ENCODE measurements around the gene TSPO2. TPM values are rescaled to one million over a fixed set of nuclear protein-coding genes. Genes with fewer than 3 reads are reported as not detected.

The TSPO2 gene
- total RNA-seq, 1 experiment from 2014 or later: not detected

- H3K27ac ChIP-seq (ENCODE audit: low read depth, low read length): peak within 1 kb of the TSS; percentile 98
- BruUV-seq (replicated peaks): no TSS peak
- H3K9me3 ChIP-seq (ENCODE audit: control insufficient read depth in 1 of 2, insufficient read depth in 1 of 2, low read depth in 1 of 2, low read length in 2 of 2): no peaks in the 10 kb centered on the region
- peaks cover 52% of the 10 kb centered on the region for H3K79me2 ChIP-seq (ENCODE audit: insufficient read depth, low read length)
- peak within 1 kb of the TSS; percentile 67 to 77 for H3K4me3 ChIP-seq (replicated peaks in 1 of 2; ENCODE audit: low read depth in 1 of 2, low read length in 2 of 2)
- ChIA-PET POLR2A (interaction anchor here (0.7 to 1.0 kb wide), 3 partner anchors 17 to 253 kb away, joined by 3 to 4 read pairs (median 3); no protein-coding TSS in a partner anchor), RAD21 (ENCODE audit: low non-redundant PET in 1 of 2, low total read pairs in 2 of 2, uncharacterized antibody in 2 of 2, unreplicated experiment in 2 of 2) (no interaction called here), CTCF (interaction anchor here (0.8 to 2.8 kb wide), 5 partner anchors 32 to 246 kb away, joined by 3 to 9 read pairs (median 4); partner anchors contain the start of gene UNC5CL)
- peak; percentile 98 for DNase-seq (ENCODE audit: low read depth, low spot score)
- ATAC-seq: peak; percentile 78
- H3K9me2 ChIP-seq (ENCODE audit: insufficient read depth): no peaks in the 10 kb centered on the region
- H3K27me3 ChIP-seq (ENCODE audit: insufficient read depth, low read length): no peaks in the 10 kb centered on the region
- H3K9ac ChIP-seq (ENCODE audit: low read length): peak within 1 kb of the TSS; percentile 94
- H2AFZ ChIP-seq (ENCODE audit: low read depth, low read length, poor library complexity, severe bottlenecking): no peak within 1 kb of the TSS
- no peaks in the 10 kb centered on the region for H3K36me3 ChIP-seq (ENCODE audit: control insufficient read depth in 1 of 2, insufficient read depth in 2 of 2, low read length in 2 of 2)
- H3K4me1 ChIP-seq (ENCODE audit: control insufficient read depth in 1 of 2, insufficient read depth in 2 of 2, low read length in 2 of 2): peaks cover 7 to 16% of the 10 kb centered on the region in 2 experiments; a peak in 3 of 4 replicates
- H3K4me2 ChIP-seq (ENCODE audit: low read length): peak within 1 kb of the TSS; percentile 93
- intact Hi-C loops (cut with micrococcal nuclease): no loop called here
- no peaks in the 10 kb centered on the region for H4K20me1 ChIP-seq (ENCODE audit: insufficient read depth)
- peak; percentile 80 for TF ChIP-seq EGR1 (IDR thresholded peaks at IDR 0.05; ENCODE audit: low read depth)
- no peak for TF ChIP-seq FOSL1 (IDR thresholded peaks at IDR 0.05; ENCODE audit: low read depth)
- no peak for TF ChIP-seq MAX (IDR thresholded peaks at IDR 0.05)
- peak; percentile 25 for TF ChIP-seq POLR2A (IDR thresholded peaks at IDR 0.05; ENCODE audit: borderline replicate concordance, extremely low read depth, insufficient read depth, insufficient read length)
- TF ChIP-seq CTCF (IDR thresholded peaks at IDR 0.05 in 2 of 3, conservative IDR thresholded peaks at IDR 0.05 in 1 of 3; ENCODE audit: borderline replicate concordance in 1 of 3, insufficient read depth in 1 of 3, low read depth in 2 of 3, low read length in 2 of 3): no peak
- TF ChIP-seq ZFX (IDR thresholded peaks at IDR 0.05): 0 out of 2 replicates have a peak, but pooled peaks have one; percentile 22
- 0 out of 2 replicates have a peak, but pooled peaks have one; percentile 11 for TF ChIP-seq SIN3A (IDR thresholded peaks at IDR 0.05; ENCODE audit: low read depth)
- TF ChIP-seq EZH2phosphoT487 (IDR thresholded peaks at IDR 0.05; ENCODE audit: borderline replicate concordance): no peak
- TF ChIP-seq JUND (IDR thresholded peaks at IDR 0.05): no peak
- peak; percentile 77 for TF ChIP-seq TCF7L2 (IDR thresholded peaks at IDR 0.05; ENCODE audit: borderline replicate concordance, extremely low read depth, insufficient read depth, insufficient read length)
- no peak for TF ChIP-seq ATF3 (IDR thresholded peaks at IDR 0.05)
- TF ChIP-seq POLR2AphosphoS5 (IDR thresholded peaks at IDR 0.05; ENCODE audit: low read depth, low read length): no peak; the same call in 1 of the 2 replicates
- peak; percentile 54; the same call in 1 of the 2 replicates for TF ChIP-seq ELF1 (IDR thresholded peaks at IDR 0.05; ENCODE audit: borderline replicate concordance, low read depth)
- no peak for TF ChIP-seq ZNF274 (IDR thresholded peaks at IDR 0.05; ENCODE audit: low read depth, low read length)
- peak; percentile 44 for TF ChIP-seq ZBTB33 (IDR thresholded peaks at IDR 0.05; ENCODE audit: extremely low read depth, insufficient replicate concordance, low read length)
- TF ChIP-seq CEBPB (IDR thresholded peaks at IDR 0.05; ENCODE audit: low read depth): no peak
- TF ChIP-seq REST (IDR thresholded peaks at IDR 0.05; ENCODE audit: low read depth): no peak
These were observed 29.9 kb downstream of the TSPO2 start, which contains the start of gene OARD1 for GRCh38 chr6:41071923-41072835. TSS of gene OARD1 (minus strand) at chr6:41072356. CDS start at chr6:41071634, 722 bp downstream.
